PC-3 (cell line): Measurements from ENCODE around the gene SLC1A2. TPM values are rescaled to one million over a fixed set of nuclear protein-coding genes. Genes with fewer than 3 reads are reported as not detected.

Experiments used
- ATAC-seq: fragments of 200-7000 bp; cut with Tn5 transposase; 2 replicates; pipeline ENCODE4 v1.9.1; 2020; ENCODE audit warnings: mild to moderate bottlenecking, moderate library complexity
- BruUV-seq: library from RNA; stranded (reverse); fragments of 400-500 nt; replicated peaks from 2 replicates; lab custom pipeline; 2021; lab: Mats Ljungman, UMichigan
- CTCF ChIA-PET: fragments of 300-600 bp; sonication (Branson Sonifier 250); formaldehyde crosslinking; loops from one replicate; lab custom pipeline; 2022; ENCODE audit warnings: antibody characterized with exemption; lab: Charles Lee
- POLR2A ChIA-PET: fragments of 300-600 bp; sonication (Branson Sonifier 250); formaldehyde crosslinking; loops from one replicate; lab custom pipeline; 2022; ENCODE audit warnings: antibody characterized with exemption; ENCODE audit not compliant: unreplicated experiment; lab: Charles Lee
- DNase-seq: peaks from one replicate; pipeline ENCODE4 v3.0.0-alpha.2; 2015
- H2AFZ ChIP-seq: fragments of 300-600 bp; sonication (generic); 2 replicates; pipeline ENCODE4 v1.6.0; 2016; ENCODE audit warnings: antibody characterized with exemption, low read length
- H3F3A ChIP-seq: fragments of 300-600 bp; sonication (generic); one replicate; pipeline ENCODE4 v1.6.0; 2017; ENCODE audit warnings: antibody characterized with exemption, low read length, control low read depth, mild to moderate bottlenecking; ENCODE audit not compliant: unreplicated experiment
- H3K27ac ChIP-seq: fragments of 300-600 bp; sonication (generic); 2 replicates; pipeline ENCODE4 v1.5.1; 2016; ENCODE audit warnings: mild to moderate bottlenecking, low read length
- H3K27me3 ChIP-seq: fragments of 300-600 bp; sonication (generic); 2 replicates; pipeline ENCODE4 v1.6.1; 2016; ENCODE audit warnings: low read length, mixed read lengths
- H3K36me3 ChIP-seq: fragments of 300-600 bp; sonication (generic); 2 replicates; pipeline ENCODE4 v1.6.1; 2016; ENCODE audit warnings: low read depth, mixed run types, low read length, mixed read lengths
- H3K4me1 ChIP-seq: fragments of 300-600 bp; sonication (generic); 2 replicates; pipeline ENCODE4 v1.5.1; 2016; ENCODE audit warnings: low read length; ENCODE audit not compliant: insufficient read depth
- H3K4me2 ChIP-seq: fragments of 300-600 bp; sonication (generic); 2 replicates; pipeline ENCODE4 v1.6.0; 2016; ENCODE audit warnings: low read length
- H3K4me3 ChIP-seq: fragments of 300-600 bp; sonication (generic); 2 replicates; pipeline ENCODE4 v1.5.1; 2016; ENCODE audit warnings: mild to moderate bottlenecking, low read length, mixed read lengths
- H3K79me2 ChIP-seq: fragments of 300-600 bp; sonication (generic); 2 replicates; pipeline ENCODE4 v1.6.1; 2017; ENCODE audit warnings: low read length, mixed read lengths
- H3K9ac ChIP-seq: fragments of 300-600 bp; sonication (generic); 2 replicates; pipeline ENCODE4 v1.6.0; 2016; ENCODE audit warnings: mild to moderate bottlenecking, low read length
- H3K9me2 ChIP-seq: fragments of 300-600 bp; sonication (generic); replicated peaks from 2 replicates; pipeline ENCODE4 v1.6.1; 2016; ENCODE audit warnings: mixed run types, low read length, mixed read lengths
- H3K9me3 ChIP-seq: fragments of 300-600 bp; sonication (generic); 2 replicates; pipeline ENCODE4 v1.6.1; 2016; ENCODE audit warnings: low read length, mixed read lengths
- H4K20me1 ChIP-seq: fragments of 300-600 bp; sonication (generic); 2 replicates; pipeline ENCODE4 v1.6.1; 2016; ENCODE audit warnings: low read length, mixed read lengths
- EZH2 ChIP-seq: fragments of 300-600 bp; sonication (generic); IDR thresholded peaks from one replicate; pipeline ENCODE4 v1.6.1; 2017; ENCODE audit warnings: antibody characterized with exemption, mild to moderate bottlenecking, low read length; ENCODE audit not compliant: unreplicated experiment
- EZH2phosphoT487 ChIP-seq: fragments of 300-600 bp; sonication (generic); IDR thresholded peaks from 2 replicates; pipeline ENCODE4 v1.6.1; 2018; ENCODE audit warnings: mild to moderate bottlenecking, antibody characterized with exemption, low read length, borderline replicate concordance
- intact Hi-C: fragments of 100-400 bp; cut with micrococcal nuclease; formaldehyde crosslinking; loops from 2 replicates; pipeline ENCODE4 v1.9.0; 2023
- total RNA-seq: library from RNA; depleted of rRNA; stranded (reverse); fragments of >200 nt; gene quantifications from 2 replicates; pipeline ENCODE4 v1.2.3, GENCODE V29; 2014
- TF ChIP-seq, protein P1 (sequence below): fragments of 300-600 bp; sonication (generic); conservative IDR thresholded peaks from 2 replicates; pipeline ENCODE4 v1.5.1; 2017; ENCODE audit warnings: antibody characterized with exemption, low read depth, mild to moderate bottlenecking, low read length

Gene SLC1A2
- total RNA-seq, 1 experiment from 2014 or later: 0.18 TPM

GRCh38 chr11:35403765-35404387 is 15.5 kb downstream of the SLC1A2 start:
- intact Hi-C loops: no loop called here
- H3K36me3 ChIP-seq: no peaks in the 10 kb centered on the region
- H3K4me3 ChIP-seq: no peak overlapping the region
- no peaks in the 10 kb centered on the region for H3K4me1 ChIP-seq
- no peak for DNase-seq
- ChIA-PET POLR2A (no interaction called here), CTCF (interaction anchor here (1.0 kb wide), 1 partner anchor 12 kb away, joined by 3 read pairs; no protein-coding TSS in a partner anchor)
- H4K20me1 ChIP-seq: no peaks in the 10 kb centered on the region
- H3F3A ChIP-seq: no peaks in the 10 kb centered on the region
- H3K9ac ChIP-seq: no peak overlapping the region
- H3K27ac ChIP-seq: no peak overlapping the region
- H3K27me3 ChIP-seq: no peaks in the 10 kb centered on the region
- TF ChIP-seq, protein P1, sequence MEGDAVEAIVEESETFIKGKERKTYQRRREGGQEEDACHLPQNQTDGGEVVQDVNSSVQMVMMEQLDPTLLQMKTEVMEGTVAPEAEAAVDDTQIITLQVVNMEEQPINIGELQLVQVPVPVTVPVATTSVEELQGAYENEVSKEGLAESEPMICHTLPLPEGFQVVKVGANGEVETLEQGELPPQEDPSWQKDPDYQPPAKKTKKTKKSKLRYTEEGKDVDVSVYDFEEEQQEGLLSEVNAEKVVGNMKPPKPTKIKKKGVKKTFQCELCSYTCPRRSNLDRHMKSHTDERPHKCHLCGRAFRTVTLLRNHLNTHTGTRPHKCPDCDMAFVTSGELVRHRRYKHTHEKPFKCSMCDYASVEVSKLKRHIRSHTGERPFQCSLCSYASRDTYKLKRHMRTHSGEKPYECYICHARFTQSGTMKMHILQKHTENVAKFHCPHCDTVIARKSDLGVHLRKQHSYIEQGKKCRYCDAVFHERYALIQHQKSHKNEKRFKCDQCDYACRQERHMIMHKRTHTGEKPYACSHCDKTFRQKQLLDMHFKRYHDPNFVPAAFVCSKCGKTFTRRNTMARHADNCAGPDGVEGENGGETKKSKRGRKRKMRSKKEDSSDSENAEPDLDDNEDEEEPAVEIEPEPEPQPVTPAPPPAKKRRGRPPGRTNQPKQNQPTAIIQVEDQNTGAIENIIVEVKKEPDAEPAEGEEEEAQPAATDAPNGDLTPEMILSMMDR: no peak
- no peak for TF ChIP-seq EZH2phosphoT487
- TF ChIP-seq EZH2: no peak
- H3K4me2 ChIP-seq: no peak overlapping the region
- H3K9me3 ChIP-seq: no peaks in the 10 kb centered on the region
- BruUV-seq: no TSS peak
- no peak for ATAC-seq
- H3K79me2 ChIP-seq: no peaks in the 10 kb centered on the region
- H3K9me2 ChIP-seq: no peaks in the 10 kb centered on the region
- H2AFZ ChIP-seq: 0 out of 2 replicates have a peak overlapping the region, but pooled peaks have one; percentile 26

DNA sequence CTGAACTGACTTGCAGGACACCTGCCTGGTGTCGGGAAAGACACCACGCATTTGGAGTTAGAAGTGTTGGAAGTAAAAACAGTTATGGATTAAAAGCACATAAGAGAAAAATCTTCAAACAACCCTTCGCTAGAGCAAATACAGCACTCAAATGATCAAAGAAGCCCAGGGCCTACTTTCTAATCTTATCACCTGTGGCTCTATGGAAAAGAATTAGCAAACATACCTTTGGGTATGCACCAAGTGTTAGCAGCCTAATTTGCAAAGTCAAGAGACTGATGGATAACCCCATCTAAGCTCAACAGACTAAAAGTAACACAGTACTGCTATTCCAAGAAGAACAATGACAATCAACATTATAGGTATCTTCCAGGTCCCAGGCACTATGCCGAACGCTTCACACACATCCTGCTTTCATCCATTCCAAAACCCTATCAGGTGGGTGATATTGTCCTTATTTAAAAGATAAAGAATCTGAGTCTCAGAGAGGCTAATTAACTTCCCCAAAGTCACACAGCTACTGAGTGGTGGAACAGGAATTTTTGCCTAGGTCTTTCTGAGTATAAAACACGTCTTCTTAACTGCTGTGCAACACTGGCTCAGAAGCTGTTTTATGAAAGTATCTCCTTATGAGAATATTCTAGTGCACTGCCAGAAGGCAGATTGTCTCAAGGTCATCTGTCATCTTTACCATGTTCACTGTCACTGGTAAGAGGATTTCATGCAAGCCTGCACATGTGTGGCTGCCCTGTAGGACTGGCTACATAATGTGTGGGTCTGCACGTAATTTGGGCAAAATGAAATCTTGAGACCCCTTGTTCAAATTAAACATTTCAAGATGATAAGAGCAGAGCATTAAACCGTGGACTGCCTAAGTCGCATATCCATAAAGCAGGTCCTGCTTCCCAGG is 16.4 kb downstream of the SLC1A2 start:
- Histone ChIP-seq H3K79me2 (no peaks in the 10 kb centered on the region), H3K9me3 (no peaks in the 10 kb centered on the region), H3K36me3 (no peaks in the 10 kb centered on the region), H3K9me2 (no peaks in the 10 kb centered on the region), H3F3A (no peaks in the 10 kb centered on the region), H3K27me3 (no peaks in the 10 kb centered on the region), H3K4me2 (no peak overlapping the region), H3K9ac (no peak overlapping the region), H3K4me3 (no peak overlapping the region), H4K20me1 (no peaks in the 10 kb centered on the region), H3K4me1 (no peaks in the 10 kb centered on the region), H2AFZ (no peak overlapping the region), H3K27ac (no peak overlapping the region)
- no peak for DNase-seq
- intact Hi-C loops: no loop called here
- ChIA-PET POLR2A (no interaction called here), CTCF (interaction anchor here (1.0 kb wide), 1 partner anchor 11 kb away, joined by 3 read pairs; no protein-coding TSS in a partner anchor)
- TF ChIP-seq, protein P1: no peak
- TF ChIP-seq EZH2: no peak
- TF ChIP-seq EZH2phosphoT487: no peak
- no peak for ATAC-seq
- BruUV-seq: no TSS peak
